Left colon (tissue), 2 donors: Measurements from ENCODE around the gene NDST1. TPM values are rescaled to one million over a fixed set of nuclear protein-coding genes. Genes with fewer than 3 reads are reported as not detected.
"Not testable (repeated sequence)": the region's sequence is repeated elsewhere in the genome, so short reads cannot be mapped to it uniquely, and the experiment has no call there.

Source experiments
- ATAC-seq: fragments of 200-7000 bp; cut with Tn5 transposase; one replicate; pipeline ENCODE4 v1.9.1; 2020; ENCODE audit warnings: mild to moderate bottlenecking, moderate library complexity
- DNase-seq, 2 donors: peaks; one replicate each; pipeline ENCODE4 v3.0.0-alpha.2; 2020
- intact Hi-C, 2 donors: fragments of 100-400 bp; cut with DNase I in 1 of 2; cut with micrococcal nuclease in 1 of 2; formaldehyde crosslinking; loops; one replicate each; pipeline versions ENCODE4 v1.11.2 to v1.14.0; 2022; cut with DNase I, micrococcal nuclease
- total RNA-seq, 2 donors: library from RNA; stranded (reverse); fragmentation: NEBNext Ultra II Directional; extraction: Animal tissue kit (Norgen Biotek cat#: 25700); gene quantifications; one replicate each; pipeline ENCODE4 v1.2.1, GENCODE V29; 2021
- donor health status: DM: no; HTN: no; CAD: no.
- donor health status: DM: yes; HTN: yes; CAD: no.

The NDST1 gene
- total RNA-seq, 2 donors from 2014 or later: 63.5 to 73.9 TPM

- DNase-seq, intact Hi-C loops, ATAC-seq: not testable (repeated sequence)
These were observed 11.0 kb downstream of the NDST1 start for GRCh38 chr5:150518712-150519559.

DNA sequence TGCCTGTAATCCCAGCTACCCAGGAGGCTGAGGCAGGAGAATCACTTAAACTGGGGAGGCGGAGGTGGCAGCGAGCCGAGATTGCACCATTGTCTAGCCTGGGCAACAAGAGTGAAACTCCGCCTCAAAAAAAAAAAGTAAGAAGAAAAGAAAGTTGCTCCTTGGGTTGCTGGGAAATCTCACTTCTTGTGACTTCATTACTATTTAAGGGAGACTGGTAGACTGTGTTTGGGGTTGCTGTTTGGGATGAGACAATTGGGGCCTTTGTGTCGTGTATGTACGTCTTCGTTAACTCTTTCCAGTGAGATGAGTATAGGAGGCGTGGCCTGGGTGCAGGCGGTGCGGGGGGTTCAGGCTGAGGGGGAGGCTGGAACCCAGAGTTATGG is 11.6 kb downstream of the NDST1 start:
- no peak for ATAC-seq
- DNase-seq: no peak
- intact Hi-C loops: no loop called here

DNA sequence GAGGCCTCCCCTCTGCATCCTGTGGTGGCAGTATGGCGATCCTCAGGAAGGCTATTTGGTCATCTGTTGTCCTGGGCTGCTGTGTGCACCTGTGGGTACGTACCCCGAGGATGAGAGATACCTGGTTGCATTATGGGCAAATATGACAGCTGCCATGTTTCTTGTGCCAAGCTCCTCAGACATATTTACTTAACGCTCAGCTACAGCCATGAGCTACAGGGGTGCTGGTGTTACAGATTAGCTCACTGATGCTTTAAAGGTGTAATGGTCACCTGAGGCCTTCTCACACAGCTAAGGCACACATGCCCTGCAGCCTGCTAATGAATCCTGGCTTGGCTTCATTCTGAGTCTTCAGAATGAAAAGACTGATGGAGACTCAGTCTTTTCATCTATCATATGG is 12.0 kb downstream of the NDST1 start:
- intact Hi-C loops: no loop called here
- ATAC-seq (no peak), DNase-seq (no peak)

DNA sequence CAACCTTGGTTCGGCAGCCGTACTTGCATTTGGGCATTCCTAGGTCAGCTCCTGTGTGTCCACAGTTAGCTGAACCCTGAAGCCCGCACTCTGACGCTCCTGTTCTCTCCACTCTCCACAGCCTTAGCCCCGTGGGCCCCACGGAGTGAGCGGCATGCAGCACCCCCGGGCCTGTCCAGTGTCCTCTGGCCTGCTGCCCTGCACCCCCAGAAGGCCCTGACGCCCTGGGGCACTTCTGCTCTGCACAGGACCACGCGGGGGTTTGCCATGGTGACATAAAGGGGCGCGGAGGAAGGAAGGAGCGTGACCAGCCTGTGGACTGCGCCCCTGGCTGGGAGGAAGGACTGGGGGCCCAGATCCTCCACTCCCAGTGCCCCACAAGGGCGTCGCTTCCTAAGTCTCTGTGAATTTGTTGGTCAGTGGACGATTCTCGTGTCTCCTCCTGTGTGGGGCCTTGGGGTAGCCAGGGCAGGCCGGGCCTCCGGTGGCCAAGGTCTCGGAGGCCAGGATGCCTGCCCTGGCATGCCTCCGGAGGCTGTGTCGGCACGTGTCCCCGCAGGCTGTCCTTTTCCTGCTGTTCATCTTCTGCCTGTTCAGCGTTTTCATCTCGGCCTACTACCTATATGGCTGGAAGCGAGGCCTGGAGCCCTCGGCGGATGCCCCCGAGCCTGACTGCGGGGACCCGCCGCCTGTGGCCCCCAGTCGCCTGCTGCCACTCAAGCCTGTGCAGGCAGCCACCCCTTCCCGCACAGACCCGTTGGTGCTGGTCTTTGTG is 13.0 kb downstream of the NDST1 start:
- intact Hi-C loops: no loop called here
- ATAC-seq (no peak), DNase-seq (no peak)

GRCh38 chr5:150521522-150521817 is 13.5 kb downstream of the NDST1 start:
- DNase-seq: no peak
- intact Hi-C loops: no loop called here
- no peak for ATAC-seq

DNA sequence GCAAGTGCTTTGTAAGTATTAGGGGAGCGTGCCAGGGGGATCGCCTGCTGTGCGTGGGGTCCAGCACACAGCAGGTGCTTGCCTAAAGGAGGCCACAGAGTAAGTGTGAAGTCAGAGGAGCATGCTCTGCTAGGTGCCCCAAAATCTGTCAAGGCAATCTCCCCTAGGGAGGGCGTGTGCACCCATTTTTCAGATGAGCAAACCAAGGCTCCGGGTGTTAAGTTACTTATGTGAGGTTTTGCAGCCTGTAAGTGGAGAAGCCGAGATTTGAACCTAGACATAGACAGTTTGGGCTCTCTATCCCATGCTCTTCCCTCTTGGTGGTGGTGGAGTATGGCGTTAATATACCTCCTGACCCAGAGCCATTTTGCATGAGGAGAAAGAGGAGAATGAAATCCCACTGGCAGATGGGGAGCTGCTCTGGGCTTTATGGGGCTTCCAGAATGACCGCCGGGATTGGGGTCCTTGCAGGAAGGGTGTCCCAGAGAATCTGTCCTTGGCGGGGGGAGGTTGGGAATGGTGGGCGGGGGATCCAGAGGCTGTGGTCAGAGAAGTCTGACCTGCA is 14.1 kb downstream of the NDST1 start:
- DNase-seq: no peak
- intact Hi-C loops: no loop called here
- no peak for ATAC-seq

- ATAC-seq: peak; percentile 73
- intact Hi-C loops: no loop called here
- peak in 1 of 2 donors; percentile 49 for DNase-seq
These were observed 14.8 kb downstream of the NDST1 start for GRCh38 chr5:150522504-150523414.

DNA sequence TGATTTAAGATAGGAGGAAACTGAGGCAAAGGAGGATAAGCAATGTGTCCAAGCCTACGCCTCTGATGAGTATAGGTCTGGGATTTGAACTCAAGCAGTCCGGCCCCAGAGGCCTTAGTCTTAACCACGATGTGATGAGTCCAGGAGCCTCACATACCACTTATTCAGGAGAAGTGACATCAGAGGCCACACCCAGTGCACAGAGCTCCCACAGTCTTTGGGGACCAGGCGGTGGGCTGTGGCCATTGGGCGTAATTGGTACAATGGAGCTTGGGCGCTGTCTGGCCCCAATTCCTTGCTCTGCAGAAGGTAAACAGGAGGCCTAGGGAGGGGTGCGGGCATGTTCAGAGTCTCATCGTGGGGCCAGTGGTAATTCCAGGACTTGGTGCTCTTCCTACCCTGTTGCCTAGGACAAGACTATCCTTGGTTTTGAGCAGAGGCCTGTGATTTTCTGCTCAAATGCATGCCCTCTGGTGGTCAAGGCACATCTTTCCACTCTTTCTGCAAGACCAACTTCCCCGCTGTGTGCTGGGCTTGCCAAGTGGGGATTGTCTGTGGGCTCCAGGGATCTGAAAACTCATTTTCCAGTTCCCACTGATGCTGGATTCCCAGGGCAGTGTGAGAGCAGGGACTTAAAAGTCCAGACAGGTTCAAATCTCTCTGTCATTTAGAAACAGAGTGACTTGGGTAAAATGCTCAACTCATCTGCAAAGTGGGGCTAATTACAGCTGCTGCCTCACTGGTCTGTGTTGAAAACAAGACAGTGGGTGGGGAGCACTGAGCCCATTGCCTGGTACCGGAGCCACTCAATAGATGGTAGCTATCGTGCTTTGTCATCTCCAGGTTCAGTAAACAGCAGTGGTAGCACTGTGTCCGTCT is 15.8 kb downstream of the NDST1 start:
- intact Hi-C loops: no loop called here
- no peak for DNase-seq
- ATAC-seq: peak; percentile 59

DNA sequence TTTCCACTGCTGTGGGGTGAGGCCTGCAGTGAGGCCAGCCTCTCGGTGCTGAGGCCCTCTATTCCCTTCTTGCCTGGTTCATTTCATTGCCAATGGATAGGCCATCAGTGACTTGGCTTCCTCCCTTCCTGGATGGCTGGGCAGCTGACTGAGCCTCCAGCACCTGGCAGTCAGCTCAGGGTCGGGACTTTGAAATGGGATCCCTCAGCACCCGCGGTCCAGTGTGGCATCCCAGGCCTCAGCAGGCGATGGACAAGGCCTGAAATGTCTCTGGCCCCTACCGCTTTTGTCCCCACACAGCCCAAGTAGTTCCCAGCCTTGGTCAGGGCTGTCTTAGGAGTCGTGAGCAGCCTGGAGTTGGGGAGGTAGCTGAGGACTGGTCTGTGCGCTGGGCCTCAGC is 17.2 kb downstream of the NDST1 start:
- DNase-seq (no peak), ATAC-seq (no peak)
- intact Hi-C loops: loop anchor here in 1 of 2 donors (5.0 kb wide), 1 partner anchor 63 kb away; no protein-coding TSS in a partner anchor

DNA sequence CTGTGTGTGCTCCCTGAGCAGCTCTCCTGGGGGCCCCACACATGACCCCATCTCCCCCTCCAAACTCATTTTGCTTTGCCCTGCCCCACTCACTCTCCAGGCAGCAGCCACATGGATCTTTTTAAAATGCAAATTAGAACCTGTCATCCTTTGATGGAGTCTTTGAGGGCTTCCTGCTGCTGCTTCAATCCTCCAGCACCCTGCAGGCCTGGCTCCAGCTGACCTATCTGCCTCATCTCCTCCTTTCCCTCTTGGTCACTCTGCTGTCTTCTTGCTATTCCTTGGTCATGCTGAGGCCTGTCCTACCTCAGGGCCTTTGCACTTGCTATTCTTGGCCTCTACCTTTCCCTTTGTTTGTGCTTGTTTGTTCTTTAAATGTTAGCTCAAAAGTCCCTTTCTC is 17.9 kb downstream of the NDST1 start:
- DNase-seq: no peak
- intact Hi-C loops: loop anchor here in 1 of 2 donors (5.0 kb wide), 1 partner anchor 63 kb away; no protein-coding TSS in a partner anchor

GRCh38 chr5:150527038-150527437 is 19.1 kb downstream of the NDST1 start:
- DNase-seq (no peak), ATAC-seq (no peak)
- intact Hi-C loops: loop anchor here in 1 of 2 donors (5.0 kb wide), 1 partner anchor 65 kb away; no protein-coding TSS in a partner anchor

More for the DNA sequence above, 17.9 kb downstream of the NDST1 start:
- ATAC-seq: no peak

DNA sequence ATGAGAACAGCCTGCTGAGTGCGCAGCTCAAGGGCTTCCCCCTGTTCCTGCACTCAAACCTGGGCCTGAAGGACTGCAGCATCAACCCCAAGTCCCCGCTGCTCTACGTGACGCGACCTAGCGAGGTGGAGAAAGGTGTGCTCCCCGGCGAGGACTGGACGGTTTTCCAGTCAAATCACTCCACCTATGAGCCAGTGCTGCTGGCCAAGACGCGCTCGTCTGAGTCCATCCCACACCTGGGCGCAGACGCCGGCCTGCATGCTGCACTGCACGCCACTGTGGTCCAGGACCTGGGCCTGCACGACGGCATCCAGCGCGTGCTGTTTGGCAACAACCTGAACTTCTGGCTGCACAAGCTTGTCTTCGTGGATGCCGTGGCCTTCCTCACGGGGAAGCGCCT is 19.9 kb downstream of the NDST1 start:
- ATAC-seq (no peak), DNase-seq (no peak)
- intact Hi-C loops: loop anchor here in 1 of 2 donors (5.0 kb wide), 1 partner anchor 66 kb away; no protein-coding TSS in a partner anchor

GRCh38 chr5:150528924-150529546 is 21.1 kb downstream of the NDST1 start:
- DNase-seq: no peak
- intact Hi-C loops: loop anchor here in 1 of 2 donors (5.0 kb wide), 1 partner anchor 67 kb away; no protein-coding TSS in a partner anchor
- no peak for ATAC-seq

DNA sequence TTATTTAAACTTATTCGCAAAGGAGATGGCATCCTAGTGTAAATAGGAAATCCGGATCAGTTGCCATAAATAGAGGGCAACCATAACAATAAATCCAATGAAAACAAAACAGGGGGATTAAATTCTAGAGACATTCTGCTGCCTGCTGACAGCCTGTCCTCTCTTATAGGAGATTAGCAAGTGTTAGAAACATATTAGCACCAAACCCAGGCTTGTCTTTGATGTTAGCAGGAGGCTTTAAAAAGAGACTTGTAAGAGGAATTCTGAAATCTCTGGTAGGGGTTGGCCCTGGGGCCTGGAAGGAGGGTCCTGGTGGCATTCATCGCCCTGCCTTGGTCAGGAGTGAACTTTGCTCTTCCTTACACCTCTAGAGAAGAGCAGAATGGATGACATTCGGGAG is 21.6 kb downstream of the NDST1 start:
- DNase-seq: no peak
- intact Hi-C loops: loop anchor here in 1 of 2 donors (5.0 kb wide), 1 partner anchor 67 kb away; no protein-coding TSS in a partner anchor
- no peak for ATAC-seq

DNA sequence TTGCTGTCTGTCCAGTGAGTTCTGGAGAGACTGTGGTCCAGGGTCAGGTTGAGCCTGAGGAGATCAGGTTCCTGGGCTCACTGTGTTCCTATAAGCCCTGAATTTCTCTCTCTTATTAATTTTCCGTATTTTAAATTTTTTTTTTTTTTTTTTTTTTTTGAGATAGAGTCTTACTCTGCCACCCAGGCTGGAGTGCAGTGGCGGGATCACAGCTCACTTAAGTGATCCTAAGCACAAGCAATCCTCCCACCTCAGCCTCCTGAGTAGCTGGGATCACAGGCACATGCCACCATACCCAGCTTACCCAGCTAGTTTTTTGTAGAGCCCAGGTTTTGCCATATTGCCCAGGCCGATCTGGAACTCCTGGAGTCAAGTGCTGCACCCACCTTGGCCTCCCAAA is 22.5 kb downstream of the NDST1 start:
- intact Hi-C loops: no loop called here
- ATAC-seq (no peak), DNase-seq (no peak)

DNA sequence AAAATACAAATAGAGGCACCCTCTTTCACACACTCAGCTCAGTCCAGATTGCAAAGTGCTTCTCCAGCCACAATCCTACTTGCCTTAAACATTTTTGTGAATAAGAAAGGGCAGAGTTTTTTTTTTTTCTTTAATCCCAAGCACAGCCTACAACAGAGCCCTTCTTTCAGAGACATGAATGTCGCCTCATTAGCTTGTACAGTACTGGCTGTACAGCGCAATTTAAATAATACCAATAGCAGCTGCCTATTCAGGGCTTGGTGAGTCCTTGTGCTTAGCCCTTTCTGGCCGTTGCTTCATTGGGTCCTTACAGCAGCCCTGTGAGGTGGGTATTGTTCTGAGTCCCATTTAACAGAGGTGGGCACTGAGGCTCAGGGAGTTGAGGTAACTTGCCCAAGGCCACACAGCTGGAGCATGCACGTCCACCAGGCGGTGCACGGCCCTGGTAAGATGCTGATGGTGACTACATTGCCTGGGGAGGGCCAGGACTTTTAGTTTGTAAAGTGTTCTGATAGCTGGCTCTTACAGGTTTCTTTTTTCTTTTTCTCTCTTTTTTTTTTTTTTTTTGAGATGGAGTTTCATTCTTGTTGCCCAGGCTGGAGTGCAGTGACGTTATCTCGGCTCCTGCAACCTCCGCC is 23.1 kb downstream of the NDST1 start:
- ATAC-seq (no peak), DNase-seq (no peak)
- intact Hi-C loops: no loop called here

DNA sequence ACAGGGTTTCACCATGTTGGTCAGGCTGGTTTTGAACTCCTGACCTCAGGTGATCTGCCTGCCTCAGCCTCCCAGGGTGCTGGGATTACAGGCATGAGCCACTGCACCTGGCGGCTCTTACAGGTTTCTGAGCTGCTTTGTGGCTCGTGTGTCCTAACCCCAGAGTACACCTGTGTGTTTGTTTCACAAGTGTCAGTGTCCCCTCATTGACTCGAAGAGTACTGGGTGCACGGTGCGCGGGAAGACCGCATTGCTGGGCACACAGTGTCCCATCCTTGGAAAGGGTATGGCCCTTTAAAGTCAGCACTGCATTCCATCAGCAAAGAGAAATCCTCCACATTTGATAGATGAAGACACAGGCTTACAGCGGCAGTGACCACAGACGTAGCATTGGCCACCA is 23.8 kb downstream of the NDST1 start:
- no peak for DNase-seq
- no peak for ATAC-seq
- intact Hi-C loops: no loop called here
